ENCODE results near the gene COL13A1. TPM values are rescaled to one million over a fixed set of nuclear protein-coding genes. Genes with fewer than 3 reads are reported as not detected.

The COL13A1 gene
- total RNA-seq, 1 experiment from 2014 or later: 3.6 TPM

DNA sequence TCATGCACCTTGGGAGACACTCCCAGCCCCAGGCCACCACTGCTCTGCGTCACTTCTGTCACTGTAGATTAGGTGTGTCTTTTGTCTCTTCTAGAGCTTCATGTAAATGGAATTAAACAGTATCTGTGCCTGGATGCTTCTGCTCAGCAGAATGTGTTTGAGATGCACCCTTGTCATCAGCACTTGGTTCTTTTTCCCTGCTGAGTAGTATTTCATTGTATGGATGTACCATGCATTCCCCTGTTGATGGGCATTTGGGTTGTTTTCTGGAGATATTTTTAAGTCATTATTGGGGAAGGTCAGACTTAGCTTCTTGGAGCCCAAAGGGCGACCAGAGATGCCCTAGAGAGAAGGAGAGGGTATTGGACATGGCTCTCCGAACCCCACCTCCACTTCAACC is 126.6 kb downstream of the COL13A1 start:
- no peak for DNase-seq
- WGBS (ENCODE audit: extremely low coverage, insufficient read length, low lambda C conversion rate): no CpG with 5 or more reads among the region's 3 CpGs
- no peak overlapping the region for H3K18ac ChIP-seq (ENCODE audit: insufficient read length, low read depth, low read length)
- H3K4ac ChIP-seq (ENCODE audit: low read depth, low read length): no peak overlapping the region
- no peak overlapping the region for H2BK20ac ChIP-seq (ENCODE audit: low read depth, low read length, poor library complexity, severe bottlenecking)
- H2BK5ac ChIP-seq (ENCODE audit: insufficient read length, low read length): no peak overlapping the region
- Mint-ChIP-seq H3K9me3 (peaks cover 0 to 4% of the 10 kb centered on the region in 2 experiments; a peak in 1 of 5 replicates), H3K27ac (no peak overlapping the region), H3K27me3 (ENCODE audit: low read depth) (peaks cover 10% of the 10 kb centered on the region), H3K4me3 (no peak overlapping the region), H3K36me3 (ENCODE audit: insufficient read depth in 1 of 3, low read depth in 3 of 3) (peaks cover 0 to 6% (median 0%) of the 10 kb centered on the region in 3 experiments; a peak in 2 of 7 replicates), H3K4me1 (peaks cover 22 to 23% of the 10 kb centered on the region in 2 experiments)
- H2BK12ac ChIP-seq (ENCODE audit: insufficient read length, low read depth, low read length): no peak overlapping the region
- H2AFZ ChIP-seq (ENCODE audit: low read length): no peak overlapping the region
- H3K4me2 ChIP-seq (ENCODE audit: insufficient read depth, insufficient read length, low read length): no peak overlapping the region
- TF ChIP-seq, protein P1, sequence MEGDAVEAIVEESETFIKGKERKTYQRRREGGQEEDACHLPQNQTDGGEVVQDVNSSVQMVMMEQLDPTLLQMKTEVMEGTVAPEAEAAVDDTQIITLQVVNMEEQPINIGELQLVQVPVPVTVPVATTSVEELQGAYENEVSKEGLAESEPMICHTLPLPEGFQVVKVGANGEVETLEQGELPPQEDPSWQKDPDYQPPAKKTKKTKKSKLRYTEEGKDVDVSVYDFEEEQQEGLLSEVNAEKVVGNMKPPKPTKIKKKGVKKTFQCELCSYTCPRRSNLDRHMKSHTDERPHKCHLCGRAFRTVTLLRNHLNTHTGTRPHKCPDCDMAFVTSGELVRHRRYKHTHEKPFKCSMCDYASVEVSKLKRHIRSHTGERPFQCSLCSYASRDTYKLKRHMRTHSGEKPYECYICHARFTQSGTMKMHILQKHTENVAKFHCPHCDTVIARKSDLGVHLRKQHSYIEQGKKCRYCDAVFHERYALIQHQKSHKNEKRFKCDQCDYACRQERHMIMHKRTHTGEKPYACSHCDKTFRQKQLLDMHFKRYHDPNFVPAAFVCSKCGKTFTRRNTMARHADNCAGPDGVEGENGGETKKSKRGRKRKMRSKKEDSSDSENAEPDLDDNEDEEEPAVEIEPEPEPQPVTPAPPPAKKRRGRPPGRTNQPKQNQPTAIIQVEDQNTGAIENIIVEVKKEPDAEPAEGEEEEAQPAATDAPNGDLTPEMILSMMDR (conservative IDR thresholded peaks at IDR 0.05): no peak
- no peak overlapping the region for H2AK5ac ChIP-seq (ENCODE audit: insufficient read length, low read length)
- no peak overlapping the region for H3K9ac ChIP-seq (ENCODE audit: extremely low read depth, insufficient read length, low read length)
- H4K5ac ChIP-seq (ENCODE audit: insufficient read length, low read depth, low read length): no peak overlapping the region
- H4K20me1 ChIP-seq (ENCODE audit: control insufficient read depth, insufficient read depth, insufficient read length): no peaks in the 10 kb centered on the region
- no peaks in the 10 kb centered on the region for H3K9me3 ChIP-seq (ENCODE audit: control insufficient read depth, low read depth, low read length)
- H2BK120ac ChIP-seq (ENCODE audit: low read depth, low read length, poor library complexity, severe bottlenecking): no peak overlapping the region
- H3K56ac ChIP-seq (ENCODE audit: insufficient read length, low read depth, low read length): no peak overlapping the region
- H4K91ac ChIP-seq (ENCODE audit: insufficient read length, low read depth, low read length): no peak overlapping the region
- H3K79me1 ChIP-seq (ENCODE audit: insufficient read depth, low read depth, low read length, poor library complexity, severe bottlenecking): no peaks in the 10 kb centered on the region
- H2BK15ac ChIP-seq (ENCODE audit: low read depth, low read length): no peak overlapping the region
- no peaks in the 10 kb centered on the region for H3K79me2 ChIP-seq (ENCODE audit: insufficient read depth, low read length)
- H3T11ph ChIP-seq (ENCODE audit: low read length): no peak overlapping the region
- no peak overlapping the region for H3K23ac ChIP-seq (ENCODE audit: insufficient read length, low read depth, low read length)
- H3K14ac ChIP-seq (ENCODE audit: insufficient read depth, low read length): no peak overlapping the region
- H4K8ac ChIP-seq (replicated peaks; ENCODE audit: insufficient read length, low read depth, low read length): no peak overlapping the region
- H3K27ac ChIP-seq (ENCODE audit: insufficient read length, low read depth, low read length): no peak overlapping the region
- H3K23me2 ChIP-seq (ENCODE audit: insufficient read length, low read depth, low read length, poor library complexity, severe bottlenecking): no peaks in the 10 kb centered on the region
- no peaks in the 10 kb centered on the region for H3K27me3 ChIP-seq (ENCODE audit: insufficient read depth, low read length)
- H3K4me1 ChIP-seq (ENCODE audit: insufficient read depth, low read length): no peaks in the 10 kb centered on the region; the same call in 1 of the 2 replicates

Data from H9 (cell line).